PFSK-1 (cell line): ENCODE data around the gene RNF151.

ENCODE experiments used
- FOXP2 ChIP-seq: optimal IDR thresholded peaks from 2 replicates; pipeline ENCODE3; 2011; ENCODE audit warnings: borderline replicate concordance, control low read depth, inconsistent platforms; ENCODE audit not compliant: insufficient read depth; ENCODE audit errors: extremely low read length, extremely low read depth
- POLR2AphosphoS5 ChIP-seq: IDR thresholded peaks from 2 replicates; pipeline ENCODE4 v1.6.1; 2012; ENCODE audit warnings: low read depth, mild to moderate bottlenecking, control low read depth, low read length, moderate library complexity
- REST ChIP-seq, 2 experiments: IDR thresholded peaks; 2 replicates each; pipeline versions ENCODE4 v1.6.1 to v1.8.0; 2011 to 2012; ENCODE audit warnings: low read depth in 2 of 2, low read length in 2 of 2, control low read depth in 1 of 2, inconsistent platforms in 1 of 2, mild to moderate bottlenecking in 1 of 2, moderate library complexity in 1 of 2; ENCODE audit not compliant: insufficient read depth in 1 of 2
- SIN3A ChIP-seq: IDR thresholded peaks from 2 replicates; pipeline ENCODE4 v1.6.1; 2012; ENCODE audit warnings: mild to moderate bottlenecking, low read length, moderate library complexity, borderline replicate concordance; ENCODE audit not compliant: insufficient read depth
- TAF1 ChIP-seq: IDR thresholded peaks from 2 replicates; pipeline ENCODE4 v1.6.1; 2012; ENCODE audit warnings: low read length, control low read depth, borderline replicate concordance; ENCODE audit not compliant: insufficient read depth

RNF151 gene

GRCh38 chr16:1984347-1985225, 17.9 kb downstream of the RNF151 start:
- TF ChIP-seq FOXP2 (no peak), REST (IDR thresholded peaks at IDR 0.05; ENCODE audit: insufficient read depth in 1 of 2, low read depth in 2 of 2, low read length in 2 of 2) (no peak), TAF1 (no peak), SIN3A (no peak), POLR2AphosphoS5 (no peak)

GRCh38 chr16:1985466-1986150, 19.0 kb downstream of the RNF151 start:
- TF ChIP-seq FOXP2 (no peak), POLR2AphosphoS5 (no peak), SIN3A (no peak), TAF1 (no peak), REST (IDR thresholded peaks at IDR 0.05; ENCODE audit: insufficient read depth in 1 of 2, low read depth in 2 of 2, low read length in 2 of 2) (no peak)

- TF ChIP-seq POLR2AphosphoS5 (no peak), FOXP2 (no peak), REST (IDR thresholded peaks at IDR 0.05; ENCODE audit: insufficient read depth in 1 of 2, low read depth in 2 of 2, low read length in 2 of 2) (no peak), TAF1 (no peak), SIN3A (no peak)
Observed at GRCh38 chr16:1987198-1987597, 20.5 kb downstream of the RNF151 start.

GRCh38 chr16:1989209-1990100, 22.8 kb downstream of the RNF151 start, which contains the start of gene SYNGR3:
SYNGR3 (plus strand) TSS chr16:1989970; CDS start chr16:1990103, 133 bp downstream.
- TF ChIP-seq SIN3A (no peak), FOXP2 (no peak), TAF1 (no peak), POLR2AphosphoS5 (no peak), REST (IDR thresholded peaks at IDR 0.05; ENCODE audit: insufficient read depth in 1 of 2, low read depth in 2 of 2, low read length in 2 of 2) (no peak)
